Stimulated activated CD4-positive, alpha-beta T cell treated with anti-CD3 and anti-CD28 coated beads, Interleukin-1b, Interleukin-23, amount 100 ng/mL, for 4 hours (primary cell): ENCODE measurements around the gene PIMREG.

Experiments
- DNase-seq, 2 donors: peaks; one replicate each; pipeline ENCODE4 v3.0.0-alpha.2; 2020; ENCODE audit warnings: low read depth in 2 of 2

The PIMREG gene

GRCh38 chr17:6498901-6499540 lies 54.8 kb downstream of the PIMREG start:
- DNase-seq: no peak
